Right kidney (tissue), 9 donors: ENCODE data around the gene SUN1.
"Not testable (repeated sequence)": the region's sequence is repeated elsewhere in the genome, so short reads cannot be mapped to it uniquely, and the experiment has no call there.

Source experiments
- DNase-seq: peaks from one replicate; pipeline ENCODE4 v3.0.0-alpha.2; 2016
- long read RNA-seq, 8 donors: transcript quantifications; one replicate each; lab custom pipeline, GENCODE V29; 2026

Gene SUN1
- long read RNA-seq, donor 1, full-length matches to known transcripts = 5 of 5 reads
- long read RNA-seq, donor 1, partial matches to known transcripts = 0 of 5 reads
- long read RNA-seq, donor 1, other reads (novel, unspliced or antisense) = 0 of 5 reads
- long read RNA-seq, donor 2, partial matches to known transcripts = 0 of 4 reads
- long read RNA-seq, donor 2, other reads (novel, unspliced or antisense) = 0 of 4 reads
- long read RNA-seq, donor 3, partial matches to known transcripts = 0 of 7 reads
- long read RNA-seq, donor 3, other reads (novel, unspliced or antisense) = 6 of 7 reads
- long read RNA-seq, donor 4, partial matches to known transcripts = 0 of 6 reads
- long read RNA-seq, donor 4, other reads (novel, unspliced or antisense) = 0 of 6 reads
- long read RNA-seq, donor 5, partial matches to known transcripts = 5 of 13 reads
- long read RNA-seq, donor 5, other reads (novel, unspliced or antisense) = 6 of 13 reads
- long read RNA-seq, donor 6, full-length matches to known transcripts = 2 of 2 reads
- long read RNA-seq, donor 6, partial matches to known transcripts = 0 of 2 reads
- long read RNA-seq, donor 6, other reads (novel, unspliced or antisense) = 0 of 2 reads
- long read RNA-seq, donor 7, partial matches to known transcripts = 5 of 8 reads
- long read RNA-seq, donor 7, other reads (novel, unspliced or antisense) = 0 of 8 reads
- long read RNA-seq, donor 8, partial matches to known transcripts = 0 of 6 reads
- long read RNA-seq, donor 8, other reads (novel, unspliced or antisense) = 0 of 6 reads

GRCh38 chr7:832167-832967 is at the start of gene SUN1:
Gene SUN1, plus strand, starts transcription at chr7:832476. Its CDS starts 49 bp downstream, at chr7:832525.
- peak; percentile 28 for DNase-seq

- no peak for DNase-seq
These were observed 49.4 kb upstream of the SUN1 start for GRCh38 chr7:782718-783449.

GRCh38 chr7:783556-784490 is 48.5 kb upstream of the SUN1 start:
- DNase-seq = no peak

- no peak for DNase-seq
These were observed 47.3 kb upstream of the SUN1 start for GRCh38 chr7:784971-785370.

GRCh38 chr7:785416-785815 is 46.9 kb upstream of the SUN1 start:
- no peak for DNase-seq

- DNase-seq = no peak
These were observed 45.6 kb upstream of the SUN1 start for GRCh38 chr7:786472-787255.

- no peak for DNase-seq
These were observed 44.7 kb upstream of the SUN1 start for GRCh38 chr7:787332-788240.

- DNase-seq = no peak
These were observed 40.8 kb upstream of the SUN1 start for GRCh38 chr7:791519-791918.

GRCh38 chr7:794207-794606 is 38.1 kb upstream of the SUN1 start:
- DNase-seq = no peak

GRCh38 chr7:794671-795329 is 37.5 kb upstream of the SUN1 start:
- no peak for DNase-seq

GRCh38 chr7:796434-797169 is 35.7 kb upstream of the SUN1 start:
- not testable (repeated sequence) for DNase-seq

GRCh38 chr7:798921-799470 is 33.3 kb upstream of the SUN1 start:
- no peak for DNase-seq

- DNase-seq = no peak
These were observed 31.6 kb upstream of the SUN1 start for GRCh38 chr7:800692-801091.

GRCh38 chr7:801351-801750 is 30.9 kb upstream of the SUN1 start:
- not testable (repeated sequence) for DNase-seq

GRCh38 chr7:801940-802381 is 30.3 kb upstream of the SUN1 start:
- DNase-seq = peak; percentile 46

GRCh38 chr7:802500-803242 is 29.6 kb upstream of the SUN1 start:
- no peak for DNase-seq
